Neural cell (in vitro differentiated cells): ENCODE measurements around the gene NOS1AP. TPM values are rescaled to one million over a fixed set of nuclear protein-coding genes. Genes with fewer than 3 reads are reported as not detected.

Source experiments
- H2AFZ ChIP-seq: fragments of 200-600, 300-800 bp; sonication (generic), shearing (Covaris generic); 2 replicates; pipeline ENCODE4 v1.6.0; 2014; ENCODE audit warnings: low read depth, mild to moderate bottlenecking, antibody characterized with exemption, low read length, moderate library complexity
- H3F3A ChIP-seq: fragments of 200-600 bp; shearing (Covaris generic); 2 replicates; pipeline ENCODE4 v1.6.1; 2016; ENCODE audit warnings: mild to moderate bottlenecking, moderate library complexity, mixed read lengths, antibody characterized with exemption, low read length; ENCODE audit not compliant: insufficient read depth, poor library complexity, severe bottlenecking
- H3K27ac ChIP-seq: fragments of 200-600, 300-800 bp; sonication (generic), shearing (Covaris generic); 2 replicates; pipeline ENCODE4 v1.5.1; 2014; ENCODE audit warnings: mild to moderate bottlenecking, low read length, moderate library complexity
- H3K27me3 ChIP-seq: fragments of 300-800, 200-600 bp; sonication (generic), shearing (Covaris generic); 2 replicates; pipeline ENCODE4 v1.6.0; 2014; ENCODE audit warnings: mild to moderate bottlenecking, low read depth, low read length, moderate library complexity; ENCODE audit not compliant: insufficient read depth
- H3K36me3 ChIP-seq: fragments of 300-800, 200-600 bp; sonication (generic), shearing (Covaris generic); 2 replicates; pipeline ENCODE4 v1.5.1; 2014; ENCODE audit warnings: mild to moderate bottlenecking, antibody characterized with exemption, low read length, moderate library complexity; ENCODE audit not compliant: insufficient read depth
- H3K4me2 ChIP-seq: fragments of 300-800, 200-600 bp; sonication (generic), shearing (Covaris generic); 2 replicates; pipeline ENCODE4 v1.6.0; 2014; ENCODE audit warnings: mild to moderate bottlenecking, low read length
- H3K4me3 ChIP-seq: fragments of 300-800, 200-600 bp; sonication (generic), shearing (Covaris generic); 2 replicates; pipeline ENCODE4 v1.5.1; 2014; ENCODE audit warnings: mild to moderate bottlenecking, low read length, moderate library complexity
- H3K79me2 ChIP-seq: fragments of 200-600 bp; shearing (Covaris generic); replicated peaks from 2 replicates; pipeline ENCODE4 v1.6.0; 2014; ENCODE audit warnings: mild to moderate bottlenecking, low read length, moderate library complexity; ENCODE audit not compliant: insufficient read depth
- H3K9ac ChIP-seq: fragments of 300-800, 200-600 bp; sonication (generic), shearing (Covaris generic); 2 replicates; pipeline ENCODE4 v1.6.1; 2016; ENCODE audit warnings: mild to moderate bottlenecking, low read length, mixed read lengths
- H3K9me2 ChIP-seq: fragments of 200-600 bp; shearing (Covaris generic); 2 replicates; pipeline ENCODE4 v1.6.1; 2016; ENCODE audit warnings: mild to moderate bottlenecking, low read length, mixed read lengths; ENCODE audit not compliant: insufficient read depth
- H3K9me3 ChIP-seq: fragments of 200-600, 300-800 bp; sonication (generic), shearing (Covaris generic); 2 replicates; pipeline ENCODE4 v1.6.1; 2016; ENCODE audit warnings: mild to moderate bottlenecking, mixed run types, low read length, moderate library complexity, mixed read lengths
- H4K20me1 ChIP-seq: fragments of 200-600 bp; shearing (Covaris generic); 2 replicates; pipeline ENCODE4 v1.6.1; 2016; ENCODE audit warnings: mild to moderate bottlenecking, mixed run types; ENCODE audit not compliant: insufficient read depth
- CTCF ChIP-seq: fragments of 450-650 bp; IDR thresholded peaks from 2 replicates; pipeline ENCODE4 v1.5.1; 2014; ENCODE audit warnings: antibody characterized with exemption, mild to moderate bottlenecking, moderate library complexity; ENCODE audit not compliant: poor library complexity, severe bottlenecking
- EP300 ChIP-seq: fragments of 450-650 bp; conservative IDR thresholded peaks from 2 replicates; pipeline ENCODE4 v1.6.1; 2014; ENCODE audit warnings: antibody characterized with exemption, mild to moderate bottlenecking, moderate library complexity; ENCODE audit not compliant: poor library complexity, severe bottlenecking
- EZH2 ChIP-seq: fragments of 200-600, 300-800 bp; shearing (Covaris generic), sonication (generic); IDR thresholded peaks from 2 replicates; pipeline ENCODE4 v1.6.1; 2014; ENCODE audit warnings: antibody characterized with exemption, low read length, borderline replicate concordance, mild to moderate bottlenecking; ENCODE audit not compliant: insufficient read depth, poor library complexity, severe bottlenecking
- MXI1 ChIP-seq: fragments of 450-650 bp; conservative IDR thresholded peaks from 2 replicates; pipeline ENCODE4 v1.6.1; 2014; ENCODE audit warnings: antibody characterized with exemption, mild to moderate bottlenecking; ENCODE audit not compliant: poor library complexity, severe bottlenecking
- POLR2AphosphoS5 ChIP-seq: IDR thresholded peaks from 2 replicates; pipeline ENCODE4 v1.6.1; 2012
- RAD21 ChIP-seq: fragments of 450-650 bp; conservative IDR thresholded peaks from 2 replicates; pipeline ENCODE4 v1.6.1; 2014; ENCODE audit warnings: antibody characterized with exemption, mild to moderate bottlenecking, moderate library complexity
- REST ChIP-seq: IDR thresholded peaks from 2 replicates; pipeline ENCODE4 v1.6.1; 2012; ENCODE audit warnings: borderline replicate concordance
- SMC3 ChIP-seq: fragments of 450-650 bp; conservative IDR thresholded peaks from 2 replicates; pipeline ENCODE4 v1.6.1; 2014; ENCODE audit warnings: antibody characterized with exemption, mild to moderate bottlenecking, moderate library complexity; ENCODE audit not compliant: poor library complexity
- TAF1 ChIP-seq: IDR thresholded peaks from 2 replicates; pipeline ENCODE4 v1.6.1; 2012; ENCODE audit warnings: low read depth
- polyA plus RNA-seq: library from polyadenylated mRNA; depleted of rRNA; stranded (reverse); fragments of >200 nt; gene quantifications from 2 replicates; pipeline ENCODE4 v1.2.3, GENCODE V29; 2014

Gene NOS1AP
- polyA plus RNA-seq, 1 donor from 2014 or later: 5.3 TPM

- Histone ChIP-seq H3K4me3 (no peak overlapping the region), H3K9me3 (no peaks in the 10 kb centered on the region), H2AFZ (no peak overlapping the region), H3F3A (no peaks in the 10 kb centered on the region), H3K79me2 (no peaks in the 10 kb centered on the region), H3K4me2 (no peak overlapping the region), H3K9ac (no peak overlapping the region), H3K36me3 (no peaks in the 10 kb centered on the region), H4K20me1 (no peaks in the 10 kb centered on the region), H3K27me3 (no peaks in the 10 kb centered on the region), H3K27ac (no peak overlapping the region), H3K9me2 (no peaks in the 10 kb centered on the region)
- TF ChIP-seq MXI1: no peak
- no peak for TF ChIP-seq CTCF
- TF ChIP-seq RAD21: no peak
- no peak for TF ChIP-seq POLR2AphosphoS5
- no peak for TF ChIP-seq REST
Observed at GRCh38 chr1:162343470-162343869, 274.0 kb downstream of the NOS1AP start.

GRCh38 chr1:162347281-162347680, 277.8 kb downstream of the NOS1AP start:
- no peaks in the 10 kb centered on the region for H3K36me3 ChIP-seq
- H3F3A ChIP-seq: no peaks in the 10 kb centered on the region
- no peaks in the 10 kb centered on the region for H4K20me1 ChIP-seq
- no peaks in the 10 kb centered on the region for H3K79me2 ChIP-seq
- H3K27ac ChIP-seq: no peak overlapping the region
- H3K4me2 ChIP-seq: no peak overlapping the region
- no peak overlapping the region for H2AFZ ChIP-seq
- no peaks in the 10 kb centered on the region for H3K9me2 ChIP-seq
- TF ChIP-seq MXI1 (no peak), RAD21 (no peak), REST (no peak), EZH2 (no peak), CTCF (no peak), SMC3 (no peak), POLR2AphosphoS5 (no peak), TAF1 (no peak), EP300 (no peak)
- H3K9ac ChIP-seq: no peak overlapping the region
- H3K4me3 ChIP-seq: no peak overlapping the region
- no peaks in the 10 kb centered on the region for H3K27me3 ChIP-seq
- H3K9me3 ChIP-seq: no peaks in the 10 kb centered on the region
